T-helper 1 cell treated with Interleukin-12 subunit alpha and Interleukin-12 subunit beta and Interleukin-4 antibody, amounts not matched to agents 30 μg/mL and 1 μg/mL, for 36 hours (primary cell): ENCODE measurements around the gene RFPL3.
"Not testable (repeated sequence)": the region's sequence is repeated elsewhere in the genome, so short reads cannot be mapped to it uniquely, and the experiment has no call there.

Experiments used
- H3K27ac Mint-ChIP-seq: one replicate; pipeline ENCODE4 v1.8.0; 2021; ENCODE audit warnings: mild to moderate bottlenecking, mixed read lengths
- H3K27me3 Mint-ChIP-seq: one replicate; pipeline ENCODE4 v1.8.0; 2021; ENCODE audit warnings: low read depth, mixed read lengths
- H3K36me3 Mint-ChIP-seq: one replicate; pipeline ENCODE4 v1.8.0; 2021; ENCODE audit warnings: low read depth, mixed read lengths
- H3K4me1 Mint-ChIP-seq: one replicate; pipeline ENCODE4 v1.8.0; 2021; ENCODE audit warnings: low read depth, mixed read lengths
- H3K4me3 Mint-ChIP-seq: one replicate; pipeline ENCODE4 v1.8.0; 2021; ENCODE audit warnings: mild to moderate bottlenecking, moderate library complexity, mixed read lengths
- H3K9me3 Mint-ChIP-seq: one replicate; pipeline ENCODE4 v1.8.0; 2021; ENCODE audit warnings: mixed read lengths

The RFPL3 gene

DNA sequence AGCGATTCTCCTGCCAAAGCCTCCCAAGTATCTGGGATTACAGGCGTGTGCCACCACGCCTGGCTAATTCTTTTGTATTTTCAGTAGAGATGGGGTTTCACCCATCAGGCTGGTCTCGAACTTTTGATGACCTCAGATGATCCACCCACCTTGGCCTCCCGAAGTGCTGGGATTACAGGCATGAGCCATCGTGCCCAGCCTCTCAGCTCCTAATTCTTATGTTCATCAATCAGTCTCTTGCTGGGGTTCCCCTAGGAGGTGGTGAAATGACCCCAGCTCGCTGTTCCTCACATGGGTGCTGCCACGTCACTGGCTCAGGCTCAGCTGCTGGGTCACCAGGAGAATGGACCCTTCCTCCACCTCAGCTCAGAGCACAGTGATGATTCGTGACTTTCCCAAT, at the start of gene RFPL3:
RFPL3 (plus strand) TSS at position 301 of the 400 bp plus-strand sequence. CDS start 205 bp downstream, outside the sequence.
- not testable (repeated sequence) for H3K4me3 Mint-ChIP-seq, H3K4me1 Mint-ChIP-seq, H3K27me3 Mint-ChIP-seq, H3K9me3 Mint-ChIP-seq, H3K27ac Mint-ChIP-seq, H3K36me3 Mint-ChIP-seq

DNA sequence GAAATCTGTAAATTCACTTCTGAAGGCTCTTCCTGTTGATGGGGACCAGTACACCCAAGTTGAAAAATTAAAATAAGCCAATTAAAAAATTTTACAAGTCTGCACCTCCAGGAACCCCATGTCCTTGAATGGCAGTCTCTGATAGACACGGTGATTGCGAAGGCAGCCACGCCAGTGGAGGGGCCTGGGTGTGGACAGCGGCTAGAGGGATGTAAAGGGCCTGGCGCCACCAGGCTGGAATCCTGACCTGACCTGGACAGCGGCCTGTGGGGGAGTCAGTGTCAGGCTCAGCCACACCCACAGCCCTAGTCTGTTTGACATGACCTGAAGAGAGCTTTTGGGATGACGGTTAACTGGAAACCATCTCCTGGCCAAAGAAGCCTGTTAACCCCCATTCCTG, 49.5 kb upstream of the RFPL3 start:
- H3K9me3 Mint-ChIP-seq: no peaks in the 10 kb centered on the region
- no peak overlapping the region for H3K27ac Mint-ChIP-seq
- H3K4me3 Mint-ChIP-seq: no peak overlapping the region
- H3K27me3 Mint-ChIP-seq: peaks cover 20% of the 10 kb centered on the region
- H3K4me1 Mint-ChIP-seq: no peaks in the 10 kb centered on the region
- H3K36me3 Mint-ChIP-seq: no peaks in the 10 kb centered on the region

DNA sequence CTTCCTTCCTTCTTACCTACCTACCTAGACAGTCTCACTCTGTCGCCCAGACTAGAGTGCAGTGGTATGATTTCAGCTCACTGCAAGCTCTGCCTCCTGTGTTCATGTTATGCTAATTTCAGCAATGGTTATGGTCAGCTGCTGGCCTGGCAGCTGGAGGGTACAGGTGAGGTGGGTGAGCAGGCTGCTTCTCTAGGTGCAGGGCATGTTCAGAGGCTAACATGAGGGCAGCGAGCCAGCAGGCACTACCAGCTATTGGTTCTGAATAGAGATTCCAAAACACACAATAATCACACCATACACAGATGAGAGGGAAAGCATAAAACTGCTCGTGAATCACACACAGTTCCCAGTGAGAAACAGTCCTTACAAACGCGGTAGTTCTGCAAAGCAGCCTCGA, 48.7 kb upstream of the RFPL3 start:
- Mint-ChIP-seq H3K27me3 (peaks cover 19% of the 10 kb centered on the region), H3K4me1 (no peaks in the 10 kb centered on the region), H3K9me3 (no peaks in the 10 kb centered on the region)

DNA sequence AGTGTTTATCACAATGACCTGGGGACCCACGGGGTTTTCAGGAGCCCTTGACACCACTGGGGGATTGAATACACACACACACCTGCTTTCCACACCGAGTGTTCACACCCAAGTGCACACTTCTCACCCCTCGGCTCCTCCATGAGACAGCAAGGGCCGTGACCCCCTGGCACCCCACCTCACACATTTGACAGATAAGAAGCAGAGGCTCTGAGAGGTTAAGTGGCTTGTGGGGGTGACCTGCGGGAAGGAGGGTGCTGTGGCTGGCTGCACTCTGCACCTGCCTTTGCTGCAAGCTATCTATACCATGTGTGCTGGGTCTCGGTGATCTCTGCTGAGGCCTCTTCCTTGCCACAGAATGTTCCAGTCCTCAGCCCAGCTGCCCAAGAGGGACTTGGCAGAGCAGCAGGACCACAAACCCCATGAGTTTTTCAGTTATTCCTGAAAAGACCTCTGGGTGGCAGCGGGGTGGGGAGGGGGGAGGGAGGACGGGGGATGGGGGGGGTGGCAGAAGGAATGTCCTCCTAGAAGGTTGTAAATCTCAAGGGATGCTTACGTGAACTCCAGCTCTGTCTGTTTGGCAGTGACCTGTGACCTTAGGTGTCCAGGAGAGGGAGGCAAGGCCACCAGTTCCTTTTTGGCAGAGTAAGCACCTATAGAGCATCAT, 47.9 kb upstream of the RFPL3 start:
- no peak overlapping the region for H3K4me3 Mint-ChIP-seq
- H3K4me1 Mint-ChIP-seq: no peaks in the 10 kb centered on the region
- H3K27ac Mint-ChIP-seq: no peak overlapping the region
- H3K36me3 Mint-ChIP-seq: no peaks in the 10 kb centered on the region
- H3K27me3 Mint-ChIP-seq: peaks cover 18% of the 10 kb centered on the region
- H3K9me3 Mint-ChIP-seq: no peaks in the 10 kb centered on the region

More for the DNA sequence above, 48.7 kb upstream of the RFPL3 start:
- H3K27ac Mint-ChIP-seq: no peak overlapping the region
- no peak overlapping the region for H3K4me3 Mint-ChIP-seq
- no peaks in the 10 kb centered on the region for H3K36me3 Mint-ChIP-seq

DNA sequence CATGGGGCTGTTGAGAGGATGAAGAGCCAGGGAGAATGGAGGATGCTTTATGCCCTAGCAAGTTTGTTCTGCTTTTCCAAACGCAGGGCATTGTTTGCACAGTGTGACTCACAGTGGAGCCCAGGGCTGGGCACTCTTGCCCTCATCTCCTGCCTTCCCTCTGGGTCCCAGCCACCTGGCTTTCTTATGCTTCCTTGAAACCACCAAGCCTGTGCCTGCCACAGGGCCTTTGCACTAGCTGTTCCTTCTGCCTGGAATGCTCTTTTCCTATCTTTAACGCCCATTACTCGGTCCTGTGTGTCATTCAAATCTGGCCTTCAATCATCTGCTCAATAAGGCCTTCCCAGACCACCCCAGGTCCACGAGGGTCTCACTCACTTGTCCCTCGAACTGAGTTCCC, 46.9 kb upstream of the RFPL3 start:
- Mint-ChIP-seq H3K4me1 (no peaks in the 10 kb centered on the region), H3K36me3 (no peaks in the 10 kb centered on the region), H3K27me3 (peaks cover 21% of the 10 kb centered on the region), H3K27ac (no peak overlapping the region), H3K9me3 (no peaks in the 10 kb centered on the region), H3K4me3 (no peak overlapping the region)

DNA sequence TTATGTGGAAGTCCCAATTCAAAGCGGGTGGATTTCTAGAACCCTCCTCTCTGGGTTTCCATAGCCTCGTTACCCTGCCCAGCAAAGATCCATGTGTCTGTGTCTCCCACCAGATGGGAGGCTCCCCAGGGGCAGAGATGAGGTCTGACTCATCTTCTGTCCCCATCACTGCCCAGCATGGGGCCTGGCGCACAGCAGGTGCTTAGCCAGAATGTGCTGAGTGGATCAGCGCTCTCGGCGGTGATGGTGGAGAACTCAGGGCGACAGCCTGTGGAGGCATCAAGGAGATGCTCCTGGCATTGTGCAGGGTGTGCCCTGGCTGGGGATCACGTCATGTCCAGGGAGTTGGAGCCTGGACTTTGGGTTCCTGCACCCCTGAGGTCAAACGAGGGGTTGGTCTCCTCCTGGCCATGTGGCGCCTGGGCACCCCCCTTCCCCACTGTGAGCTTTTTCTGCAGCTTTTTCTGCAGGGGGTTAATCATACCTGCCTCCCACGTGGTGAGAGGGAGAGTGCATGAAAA, 46.1 kb upstream of the RFPL3 start:
- H3K27ac Mint-ChIP-seq: no peak overlapping the region
- H3K4me1 Mint-ChIP-seq: no peaks in the 10 kb centered on the region
- peaks cover 21% of the 10 kb centered on the region for H3K27me3 Mint-ChIP-seq
- H3K36me3 Mint-ChIP-seq: no peaks in the 10 kb centered on the region
- H3K4me3 Mint-ChIP-seq: no peak overlapping the region
- H3K9me3 Mint-ChIP-seq: no peaks in the 10 kb centered on the region

DNA sequence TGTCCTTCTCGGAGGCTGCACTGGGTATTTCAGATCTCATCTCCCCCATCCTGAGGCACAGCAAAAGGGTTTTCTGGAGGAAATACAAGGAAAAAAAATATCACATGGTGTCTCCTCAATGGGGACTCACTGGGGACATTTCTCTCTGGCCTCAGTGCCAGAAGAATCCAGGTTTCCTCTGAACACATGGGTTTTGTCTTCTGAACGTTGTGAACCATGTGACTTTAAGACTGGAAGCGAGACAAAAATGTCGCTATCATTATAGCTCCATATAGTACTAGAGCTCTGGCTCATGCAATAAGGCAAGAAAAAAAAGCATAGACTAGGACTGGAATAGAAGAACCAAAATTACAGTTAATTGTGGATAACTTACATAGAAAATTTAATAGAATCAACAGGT, 44.9 kb upstream of the RFPL3 start:
- H3K36me3 Mint-ChIP-seq: no peaks in the 10 kb centered on the region

DNA sequence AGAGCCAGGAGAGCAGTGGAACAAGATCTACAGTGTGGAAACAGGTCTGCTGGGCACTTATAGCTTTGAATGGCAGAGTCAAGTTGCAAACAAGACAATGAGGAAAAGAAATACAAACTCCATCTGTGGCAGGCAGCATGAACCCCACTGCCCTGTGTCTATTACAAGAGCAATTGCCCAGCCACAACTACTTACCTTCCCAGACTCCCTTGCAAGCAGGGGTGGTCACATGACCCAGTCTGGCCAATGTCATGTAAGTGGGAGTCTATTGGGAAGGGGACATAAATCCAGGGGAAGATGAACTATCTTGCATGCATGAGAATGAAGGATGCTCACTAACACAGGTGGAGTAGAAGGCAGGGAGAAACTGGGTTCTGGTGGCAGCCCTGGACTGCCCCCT, 44.1 kb upstream of the RFPL3 start:
- Mint-ChIP-seq H3K27me3 (peaks cover 29% of the 10 kb centered on the region), H3K9me3 (no peaks in the 10 kb centered on the region), H3K36me3 (no peaks in the 10 kb centered on the region), H3K27ac (no peak overlapping the region), H3K4me3 (no peak overlapping the region), H3K4me1 (no peaks in the 10 kb centered on the region)

More for the DNA sequence above, 44.9 kb upstream of the RFPL3 start:
- peaks cover 22% of the 10 kb centered on the region for H3K27me3 Mint-ChIP-seq
- no peaks in the 10 kb centered on the region for H3K4me1 Mint-ChIP-seq
- no peak overlapping the region for H3K27ac Mint-ChIP-seq
- no peaks in the 10 kb centered on the region for H3K9me3 Mint-ChIP-seq
- H3K4me3 Mint-ChIP-seq: no peak overlapping the region

DNA sequence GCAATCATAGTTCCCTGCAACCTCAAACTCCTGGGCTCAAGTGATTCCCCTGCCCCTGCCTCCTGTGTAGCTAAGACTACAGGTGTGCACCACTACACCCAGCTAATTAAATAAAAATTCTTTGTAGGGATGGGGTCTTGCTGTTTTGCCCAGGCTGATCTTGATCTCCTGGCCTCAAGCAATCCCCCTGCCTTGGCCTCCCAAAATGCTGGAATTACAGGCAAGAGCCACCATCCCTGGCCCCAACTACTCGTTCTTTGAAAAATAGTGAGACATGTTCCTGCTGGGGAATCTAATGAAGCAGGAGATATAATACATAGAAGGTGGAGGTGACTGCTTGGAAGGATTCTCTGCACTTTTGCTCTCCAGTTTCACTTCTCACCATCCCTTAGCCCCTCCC, 40.1 kb upstream of the RFPL3 start:
- Mint-ChIP-seq H3K9me3 (no peaks in the 10 kb centered on the region), H3K36me3 (no peaks in the 10 kb centered on the region), H3K4me3 (no peak overlapping the region), H3K27me3 (peaks cover 29% of the 10 kb centered on the region), H3K4me1 (no peaks in the 10 kb centered on the region), H3K27ac (no peak overlapping the region)

DNA sequence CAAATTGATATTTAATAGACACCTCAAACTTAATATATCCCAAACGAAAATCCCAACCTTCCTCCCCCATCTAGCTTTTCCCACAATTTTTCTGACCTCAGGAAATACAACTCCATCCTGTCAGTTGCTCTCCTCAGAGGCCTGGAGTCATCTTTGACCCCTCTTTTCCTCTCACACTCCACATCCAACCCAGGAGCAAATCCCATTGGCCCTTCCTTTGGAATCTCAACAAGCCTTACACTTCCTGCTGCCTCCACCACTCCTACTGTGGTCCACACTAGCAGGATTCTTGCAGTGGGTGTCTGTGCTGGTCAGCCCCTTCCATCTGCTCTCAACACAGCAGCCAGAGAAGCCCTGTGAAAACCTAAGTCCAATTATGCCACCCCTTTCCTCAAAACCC, 39.3 kb upstream of the RFPL3 start:
- H3K27ac Mint-ChIP-seq: no peak overlapping the region
- no peaks in the 10 kb centered on the region for H3K36me3 Mint-ChIP-seq
- H3K4me3 Mint-ChIP-seq: no peak overlapping the region
- H3K9me3 Mint-ChIP-seq: no peaks in the 10 kb centered on the region
- peaks cover 27% of the 10 kb centered on the region for H3K27me3 Mint-ChIP-seq
- H3K4me1 Mint-ChIP-seq: no peaks in the 10 kb centered on the region

DNA sequence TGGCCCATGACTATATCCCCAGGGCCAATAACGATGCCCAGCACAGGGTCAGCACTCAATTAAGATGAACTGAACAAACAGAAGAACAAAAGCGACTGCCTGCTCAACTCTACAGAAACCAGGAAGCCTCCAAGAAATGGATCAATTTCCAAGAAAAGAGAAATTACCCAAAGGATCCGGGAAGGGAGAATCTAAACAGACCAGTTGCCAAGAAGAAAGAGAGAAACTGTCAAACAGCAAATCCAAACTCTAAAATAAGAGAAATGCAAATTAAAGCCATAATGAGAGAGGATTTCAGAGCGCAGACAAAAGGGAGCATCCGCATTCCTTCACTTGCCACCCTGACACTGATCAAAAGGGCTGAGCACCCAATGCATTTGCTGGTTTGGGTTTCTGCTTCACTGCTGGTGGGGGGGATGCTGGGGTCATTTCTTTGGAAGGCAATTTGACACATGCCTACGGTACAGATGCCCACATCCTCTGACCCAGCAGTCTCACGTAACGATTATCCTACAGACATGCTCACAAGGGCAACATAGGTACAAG, 37.7 kb upstream of the RFPL3 start:
- Mint-ChIP-seq H3K27me3 (peaks cover 16% of the 10 kb centered on the region), H3K4me3 (no peak overlapping the region), H3K36me3 (no peaks in the 10 kb centered on the region), H3K4me1 (no peaks in the 10 kb centered on the region), H3K9me3 (no peaks in the 10 kb centered on the region), H3K27ac (no peak overlapping the region)

DNA sequence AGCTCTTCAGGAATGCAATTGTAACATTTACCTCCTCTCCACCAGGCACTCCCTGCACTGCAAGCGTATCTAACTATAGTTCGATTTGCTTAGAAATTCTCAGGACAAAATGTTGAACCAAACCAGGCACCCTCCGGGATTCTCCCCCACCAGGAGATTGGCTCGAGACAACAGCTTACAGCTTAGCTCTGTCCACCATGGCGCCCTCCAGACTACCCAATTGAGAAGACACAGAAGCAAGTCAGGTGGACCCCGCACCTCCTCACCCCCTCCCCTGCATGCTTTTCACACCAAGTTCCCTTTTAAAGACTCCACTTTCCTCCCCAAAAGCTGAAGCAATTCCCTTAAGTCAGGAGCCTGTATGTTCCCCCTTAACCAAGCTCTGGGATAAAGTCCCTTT, 34.7 kb upstream of the RFPL3 start:
- H3K9me3 Mint-ChIP-seq: no peaks in the 10 kb centered on the region
- H3K36me3 Mint-ChIP-seq: no peaks in the 10 kb centered on the region
- H3K4me3 Mint-ChIP-seq: no peak overlapping the region
- no peaks in the 10 kb centered on the region for H3K4me1 Mint-ChIP-seq
- H3K27me3 Mint-ChIP-seq: peaks cover 5% of the 10 kb centered on the region
- no peak overlapping the region for H3K27ac Mint-ChIP-seq

DNA sequence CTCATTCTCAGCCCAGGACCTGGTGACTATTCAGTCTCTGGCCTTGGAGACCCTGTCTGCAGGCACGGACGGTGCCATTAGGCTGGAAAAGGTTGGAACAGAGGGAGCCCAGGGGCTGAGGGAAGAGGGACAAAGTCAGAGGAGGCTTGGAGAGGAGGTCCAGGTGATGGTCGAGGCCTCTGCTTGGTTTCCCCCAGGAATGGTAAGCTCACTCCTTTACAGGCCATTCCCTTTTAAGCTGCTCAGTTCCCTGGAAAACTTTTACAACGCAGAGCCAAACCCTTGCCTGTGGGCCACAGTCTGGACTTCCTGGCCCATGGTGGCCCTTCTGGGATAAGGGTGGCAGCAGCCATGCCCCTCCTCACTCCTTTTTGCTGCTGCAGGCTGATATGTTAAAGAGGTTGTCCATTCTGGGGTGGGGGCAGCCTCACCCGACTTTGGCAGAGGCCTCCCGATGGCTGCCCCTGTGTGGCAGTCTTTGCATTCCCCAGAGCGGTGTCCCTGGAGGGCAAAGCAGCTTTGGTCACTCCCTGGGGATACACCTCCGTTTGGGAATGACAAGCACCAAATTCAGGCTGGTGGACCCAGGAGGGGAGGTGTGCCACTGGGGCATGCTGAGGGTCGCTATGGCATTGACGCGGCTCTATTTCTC, 34.0 kb upstream of the RFPL3 start:
- no peaks in the 10 kb centered on the region for H3K27me3 Mint-ChIP-seq
- H3K36me3 Mint-ChIP-seq: no peaks in the 10 kb centered on the region
- no peaks in the 10 kb centered on the region for H3K4me1 Mint-ChIP-seq
- H3K9me3 Mint-ChIP-seq: no peaks in the 10 kb centered on the region
- no peak overlapping the region for H3K27ac Mint-ChIP-seq
- H3K4me3 Mint-ChIP-seq: no peak overlapping the region

DNA sequence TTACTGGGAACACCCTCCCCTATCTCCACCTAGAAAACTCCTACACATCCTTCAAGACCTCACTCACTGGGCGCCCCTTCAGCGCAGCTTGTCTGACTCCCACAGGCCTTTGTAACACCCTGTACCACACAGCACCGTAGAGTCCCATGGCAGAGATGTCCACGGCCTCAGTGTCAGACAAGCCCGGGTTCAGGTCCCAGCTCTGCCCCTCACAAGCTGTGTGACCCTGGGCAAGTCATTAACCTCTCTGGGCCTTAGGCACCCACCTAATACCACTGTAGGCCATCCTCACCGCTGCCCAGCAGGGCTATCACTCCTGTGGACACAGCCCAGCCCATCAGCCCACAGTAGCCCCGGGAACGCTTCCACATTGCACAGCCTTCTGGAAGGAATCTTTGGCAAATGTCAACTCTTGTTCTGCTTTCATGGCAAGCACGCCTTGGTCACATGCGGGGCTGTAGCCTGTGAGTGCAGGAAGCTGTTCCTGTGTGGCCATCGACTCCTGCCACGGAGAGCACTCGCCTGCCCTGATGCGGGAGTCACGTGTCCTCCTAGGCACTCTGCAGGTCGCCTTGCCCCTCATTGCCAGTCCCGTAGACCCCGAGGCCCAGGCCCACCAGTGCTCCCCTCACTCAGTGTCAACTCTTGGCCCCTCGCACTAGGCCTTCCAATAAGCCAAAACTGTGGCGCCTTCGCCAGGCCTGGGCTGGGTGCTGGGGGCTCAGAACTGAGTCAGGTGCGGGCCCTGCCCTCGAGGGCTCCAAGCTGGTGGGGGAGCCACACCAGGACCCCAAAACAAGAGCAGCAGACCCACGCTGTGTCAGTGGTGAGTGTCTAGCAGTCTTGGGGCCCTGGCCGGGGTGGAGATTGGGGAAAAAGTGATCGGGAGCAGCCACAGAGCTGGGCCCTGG, 32.9 kb upstream of the RFPL3 start:
- Mint-ChIP-seq H3K27me3 (no peaks in the 10 kb centered on the region), H3K27ac (no peak overlapping the region), H3K36me3 (no peaks in the 10 kb centered on the region)

More for the DNA sequence above, 32.9 kb upstream of the RFPL3 start:
- no peak overlapping the region for H3K4me3 Mint-ChIP-seq
- H3K9me3 Mint-ChIP-seq: no peaks in the 10 kb centered on the region
- no peaks in the 10 kb centered on the region for H3K4me1 Mint-ChIP-seq
